Right hindlimb (tissue), 1 donor: ENCODE measurements around the gene TOGARAM2.

Source experiments
- DNase-seq: peaks from one replicate; pipeline ENCODE4 v3.0.0-alpha.2; 2018

Gene TOGARAM2

DNA sequence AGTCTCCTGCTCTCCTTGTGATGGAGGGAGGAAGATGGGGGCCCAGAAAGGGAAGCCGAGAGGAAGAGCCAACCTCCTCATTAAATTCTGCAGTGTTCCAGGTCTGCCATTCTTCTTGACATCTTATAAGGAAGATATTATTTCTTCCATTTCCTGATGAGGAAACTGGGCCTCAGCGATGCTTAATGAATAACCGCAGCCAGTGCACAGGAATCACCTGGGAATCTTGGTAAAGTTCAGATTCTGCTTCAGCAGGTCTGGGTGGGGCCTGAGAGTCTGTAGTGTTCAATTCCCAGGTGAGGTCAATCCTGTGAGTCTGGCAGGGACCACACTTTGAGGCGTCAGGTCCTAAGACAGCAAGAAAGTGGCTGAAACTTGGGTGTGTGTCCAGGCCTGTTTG, 75.9 kb downstream of the TOGARAM2 start:
- DNase-seq, result no peak

DNA sequence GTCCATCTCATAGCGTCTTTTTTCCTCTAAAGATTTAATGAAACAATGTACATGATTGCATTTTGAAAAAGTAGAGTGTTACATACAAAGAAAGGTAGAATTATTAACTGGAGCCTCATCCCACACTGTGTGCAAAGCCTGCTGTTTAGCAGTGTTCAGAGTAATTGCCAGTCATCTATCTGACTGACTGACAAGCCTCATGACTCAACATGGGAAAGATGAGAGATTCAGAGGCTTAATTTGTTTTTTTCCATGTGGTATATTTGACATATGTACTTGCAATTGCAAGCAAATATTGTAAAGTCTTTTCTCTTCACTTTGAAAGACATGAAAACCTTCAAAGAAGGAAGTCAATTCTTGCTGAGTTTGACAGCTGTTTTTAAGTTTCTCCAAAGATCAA, 78.5 kb downstream of the TOGARAM2 start:
- DNase-seq, result no peak

DNA sequence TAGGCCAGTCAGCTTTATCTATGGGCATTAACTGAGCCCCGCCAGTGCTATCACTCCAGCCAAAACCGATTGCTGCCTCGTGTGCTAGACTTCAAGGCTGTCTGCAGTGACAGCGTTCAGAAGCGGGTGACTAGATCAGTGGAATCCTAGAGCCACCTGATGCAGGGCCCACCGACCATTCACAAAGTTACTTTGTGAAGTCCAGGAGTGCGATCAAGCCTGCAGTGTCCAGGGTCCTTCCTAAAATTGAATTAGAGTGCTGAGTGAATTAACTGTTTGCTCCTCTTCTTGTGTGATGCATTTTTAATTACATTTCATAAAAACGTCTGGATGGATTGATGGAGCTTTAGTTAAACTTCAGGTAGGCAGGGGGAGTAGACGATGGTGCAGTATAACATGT, 79.3 kb downstream of the TOGARAM2 start:
- DNase-seq, result no peak

DNA sequence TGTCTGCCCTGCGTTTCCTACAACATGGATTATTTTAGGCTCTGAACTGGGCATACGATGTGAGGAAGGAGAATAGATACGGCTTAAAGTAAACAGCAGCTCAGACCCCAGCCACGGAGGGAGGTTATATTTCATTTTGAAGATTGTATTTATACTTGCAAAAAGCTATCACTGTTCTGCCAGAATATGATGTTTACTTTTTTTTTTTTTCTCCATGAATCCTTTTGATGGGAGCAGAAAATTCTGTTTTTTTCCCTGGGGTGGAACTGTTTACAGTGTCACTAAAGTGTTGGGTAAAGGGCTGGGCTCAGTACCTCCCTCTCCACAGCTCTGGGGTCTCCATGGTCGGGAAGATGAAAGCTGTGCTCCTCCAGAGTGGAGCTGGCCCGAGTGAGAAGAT, 80.1 kb downstream of the TOGARAM2 start:
- DNase-seq, result no peak

DNA sequence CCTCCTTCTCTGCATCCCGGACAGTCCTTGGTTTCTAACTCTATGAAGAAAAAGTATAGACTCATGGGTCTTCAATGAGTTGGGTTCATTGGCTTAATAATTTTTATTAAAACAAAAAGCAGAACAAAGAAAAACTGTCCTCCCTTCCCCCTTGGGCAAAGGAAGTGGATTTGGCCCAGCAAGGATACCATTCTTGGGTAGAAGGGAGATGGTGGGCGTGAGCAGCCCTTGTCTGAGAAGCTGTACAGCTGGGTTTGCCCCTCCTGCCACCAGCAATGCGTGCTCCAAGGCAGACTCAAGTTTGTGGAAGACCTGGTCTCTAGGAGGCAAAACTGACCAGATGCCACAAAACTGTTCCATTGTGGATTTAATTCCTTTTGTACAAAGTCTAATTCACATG, 80.5 kb downstream of the TOGARAM2 start:
- DNase-seq, result no peak

DNA sequence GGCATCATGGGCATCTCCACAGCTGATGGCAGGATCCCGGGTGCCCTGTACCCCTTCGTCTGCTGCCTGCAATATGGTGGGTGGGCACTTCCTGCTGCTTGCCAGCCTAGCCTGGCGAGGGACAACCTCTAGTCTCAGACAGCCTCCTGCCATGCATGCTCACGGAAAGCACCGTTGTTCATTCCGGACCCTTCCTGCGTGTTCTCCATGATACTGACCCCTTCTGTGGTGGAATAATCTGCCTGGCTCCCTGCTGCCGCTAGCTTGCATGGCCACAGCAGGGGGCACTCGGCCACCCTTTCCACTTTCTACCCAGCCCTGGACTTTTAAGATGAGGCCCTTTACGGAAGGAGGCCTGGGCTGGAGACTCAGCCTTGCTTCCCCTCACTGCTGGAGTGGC, 81.3 kb downstream of the TOGARAM2 start:
- no peak for DNase-seq

DNA sequence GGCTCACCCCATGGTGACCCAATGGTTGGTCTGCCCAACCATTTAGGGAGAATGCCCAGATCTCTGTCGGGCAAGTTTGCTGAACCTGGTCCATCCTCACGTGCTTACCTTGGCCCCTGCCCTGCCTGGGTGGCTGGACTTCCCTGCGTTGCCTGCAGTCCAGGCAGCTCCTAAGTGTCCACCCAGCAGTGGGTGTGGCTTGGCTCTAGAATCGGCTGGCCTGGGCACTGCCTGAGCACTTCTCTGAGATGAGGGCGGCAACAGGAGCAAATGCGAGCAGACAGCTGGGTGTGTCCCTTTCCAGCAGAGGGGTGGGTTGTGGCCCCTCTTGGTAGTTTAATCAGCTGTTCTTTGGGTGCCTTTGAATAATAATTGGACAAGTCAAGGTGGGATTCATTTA, 82.0 kb downstream of the TOGARAM2 start:
- no peak for DNase-seq

DNA sequence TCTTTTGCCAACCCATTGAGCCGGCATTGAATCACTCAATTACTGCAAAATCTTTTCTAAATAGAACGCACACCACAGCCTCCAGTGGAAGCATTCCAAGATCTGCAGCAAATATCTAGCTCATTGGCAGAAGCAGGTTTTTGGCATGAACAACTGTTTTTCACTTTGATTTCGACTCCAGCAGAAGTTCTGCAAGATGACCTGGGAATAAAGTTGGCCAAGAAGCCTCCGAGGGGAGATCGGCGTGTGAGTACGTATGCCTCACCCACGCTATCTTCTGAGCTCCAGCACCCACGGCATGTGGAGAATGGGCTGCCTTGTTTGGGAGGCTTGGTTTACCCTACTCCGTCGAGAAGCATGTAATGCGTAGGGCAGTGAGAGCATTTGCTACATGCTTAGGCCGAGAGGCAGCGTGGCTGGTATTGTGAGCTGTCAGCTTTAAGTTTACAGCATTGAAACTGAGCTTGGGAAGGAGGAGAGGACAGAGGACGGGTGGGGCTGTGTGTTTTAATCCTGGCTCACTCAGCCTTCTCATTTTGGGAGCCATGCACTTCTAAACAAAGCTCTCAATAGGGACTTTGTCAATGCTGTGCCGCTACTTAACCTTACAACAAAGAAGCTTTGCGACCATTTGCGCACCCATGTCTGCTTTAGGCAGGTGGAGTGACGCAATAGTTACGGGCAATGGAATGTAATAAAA, 82.7 kb downstream of the TOGARAM2 start:
- peak; percentile 75 for DNase-seq

DNA sequence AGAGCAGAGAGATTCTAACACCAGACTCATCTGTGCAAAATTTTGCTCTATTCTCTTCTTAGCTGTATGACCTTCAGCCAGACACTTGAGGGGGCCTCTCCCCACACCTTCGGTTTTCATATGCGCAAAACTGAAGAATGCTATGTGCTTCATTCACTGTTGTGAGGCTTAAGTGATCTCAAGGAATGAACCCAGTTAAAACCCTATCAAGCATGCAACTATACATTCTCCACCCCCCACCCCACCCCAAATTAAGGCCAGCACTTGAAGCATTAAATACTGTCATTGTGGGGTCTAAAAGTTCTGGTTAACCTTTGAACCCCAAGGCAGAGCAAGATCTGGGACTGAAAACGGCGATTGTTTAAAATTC, 83.2 kb downstream of the TOGARAM2 start:
- DNase-seq, result no peak

DNA sequence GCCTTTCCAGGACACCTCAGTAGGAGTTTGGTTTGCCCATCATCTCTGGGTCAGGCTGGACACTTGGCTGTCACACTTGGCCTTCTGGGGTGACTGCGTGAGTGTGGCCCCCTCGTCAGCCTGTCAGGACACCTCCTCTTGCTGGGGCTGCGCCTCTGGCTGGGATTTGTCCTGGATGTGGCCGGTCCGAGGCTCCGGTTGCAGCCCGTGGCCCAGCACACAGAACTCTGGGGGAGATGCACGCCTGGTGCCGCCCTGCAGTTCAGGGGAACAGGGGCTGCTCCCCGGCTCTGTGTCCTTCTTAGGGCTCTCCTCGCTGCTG, 83.6 kb downstream of the TOGARAM2 start:
- DNase-seq, result no peak

DNA sequence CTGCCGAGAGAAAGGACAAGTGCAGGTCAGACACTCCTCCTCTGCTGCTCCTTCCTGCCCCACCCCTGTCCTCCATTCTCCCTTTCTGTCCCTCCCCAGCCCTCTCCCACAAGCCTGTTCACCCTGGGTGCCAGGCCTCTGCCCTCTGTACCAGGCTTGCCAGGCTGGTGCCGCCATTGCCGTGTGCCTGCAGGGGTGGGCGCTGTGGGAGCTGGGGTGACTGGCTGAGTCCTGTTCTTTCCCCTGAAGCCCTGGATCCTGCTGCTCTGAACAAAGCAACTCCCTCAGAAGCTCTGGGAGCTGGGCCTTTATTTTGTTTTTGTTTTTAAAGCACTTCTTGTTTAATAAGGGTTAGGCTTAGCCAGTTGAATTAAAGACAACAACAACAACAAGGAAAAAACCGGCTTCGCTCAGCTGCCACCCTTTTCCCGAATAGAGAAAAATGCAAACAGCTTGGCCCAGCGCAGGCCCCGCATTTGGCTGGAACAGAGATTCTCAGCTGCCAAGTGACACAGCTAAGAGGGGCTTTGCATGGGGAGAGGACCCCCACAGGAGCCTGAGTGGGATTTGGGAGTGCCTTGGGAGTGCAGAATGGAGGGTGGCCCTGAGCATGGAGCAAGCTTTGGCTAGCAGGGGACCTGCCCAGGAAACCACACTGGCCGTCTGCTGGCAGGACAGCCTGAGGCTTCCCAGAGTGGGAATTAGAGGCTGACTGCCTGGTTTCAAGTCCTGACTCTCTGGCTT, 84.1 kb downstream of the TOGARAM2 start:
- DNase-seq, result no peak

DNA sequence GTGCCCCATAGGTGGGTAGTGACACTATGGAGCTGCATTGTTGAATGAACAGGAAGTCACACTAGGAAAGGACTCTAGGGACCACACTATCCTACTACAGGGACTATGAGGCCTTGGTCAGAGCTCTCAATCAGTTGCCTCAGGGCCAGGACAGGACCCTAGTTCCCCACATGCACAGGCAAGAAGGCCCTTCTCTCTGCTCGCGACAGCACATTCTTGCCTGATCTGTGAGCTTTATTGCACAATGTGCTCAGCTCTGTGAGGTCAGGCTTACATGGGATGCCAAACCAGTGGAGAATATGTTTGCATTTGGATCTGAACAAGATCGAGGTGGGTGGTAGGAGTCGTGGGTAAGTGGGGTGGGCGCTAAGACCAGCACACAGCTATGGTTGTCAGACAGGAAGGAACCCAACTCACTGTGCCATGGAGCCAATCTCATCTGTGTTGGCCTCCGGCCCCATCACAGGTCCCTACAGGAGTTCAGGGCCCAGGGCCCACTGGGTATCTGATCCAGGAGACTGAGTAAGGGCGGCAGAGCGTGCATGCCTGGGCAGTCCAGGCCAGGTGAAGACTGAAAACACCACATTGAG, 85.3 kb downstream of the TOGARAM2 start:
- DNase-seq, result no peak

DNA sequence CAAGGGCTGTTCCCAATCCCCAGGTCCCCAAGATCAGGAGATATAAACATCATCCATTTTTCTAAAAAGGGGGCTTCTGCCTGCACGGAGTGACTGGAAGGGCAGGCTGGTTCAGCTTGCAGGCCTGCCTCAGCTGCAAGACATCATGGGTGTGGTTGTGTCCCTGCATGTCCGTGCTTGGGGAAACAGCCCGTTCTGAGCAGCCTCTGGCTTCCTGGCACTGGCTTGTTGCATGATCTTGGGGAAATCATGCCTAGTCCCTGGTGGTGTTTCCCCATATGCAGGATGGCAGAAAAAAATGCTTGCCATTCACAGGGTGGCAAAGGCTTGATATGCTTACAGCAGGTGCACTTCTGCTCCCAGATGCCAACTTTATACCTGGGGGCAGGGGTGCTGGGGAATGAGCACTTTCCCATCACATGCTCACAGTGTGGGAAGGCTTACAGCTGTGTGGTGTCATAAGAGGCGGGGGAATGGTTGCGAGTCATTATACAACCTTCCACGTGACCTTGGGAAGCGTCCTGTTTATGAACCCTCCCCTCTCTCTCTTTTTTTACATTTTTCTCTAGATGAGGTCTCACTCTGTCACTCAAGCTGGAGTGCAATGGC, 86.0 kb downstream of the TOGARAM2 start:
- DNase-seq, result no peak

DNA sequence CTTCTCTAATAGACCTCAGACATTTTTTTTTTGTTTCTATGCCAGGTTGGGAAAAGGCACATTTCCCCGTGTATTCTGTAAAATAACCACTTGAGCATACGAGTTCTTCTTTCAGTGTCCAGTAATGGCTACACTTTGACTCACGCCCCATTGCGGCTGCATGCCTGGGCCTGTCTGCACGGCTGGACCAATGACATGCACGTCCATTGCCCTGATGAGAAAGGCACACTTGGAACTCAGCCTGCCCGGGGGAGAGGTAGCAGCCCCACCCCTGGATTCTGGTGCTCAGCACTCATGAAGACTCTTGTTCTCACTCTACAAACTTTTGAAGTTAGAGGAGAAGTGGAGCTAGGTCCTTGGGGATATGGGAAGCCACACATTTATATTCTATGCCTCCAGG, 87.4 kb downstream of the TOGARAM2 start:
- DNase-seq, result no peak

DNA sequence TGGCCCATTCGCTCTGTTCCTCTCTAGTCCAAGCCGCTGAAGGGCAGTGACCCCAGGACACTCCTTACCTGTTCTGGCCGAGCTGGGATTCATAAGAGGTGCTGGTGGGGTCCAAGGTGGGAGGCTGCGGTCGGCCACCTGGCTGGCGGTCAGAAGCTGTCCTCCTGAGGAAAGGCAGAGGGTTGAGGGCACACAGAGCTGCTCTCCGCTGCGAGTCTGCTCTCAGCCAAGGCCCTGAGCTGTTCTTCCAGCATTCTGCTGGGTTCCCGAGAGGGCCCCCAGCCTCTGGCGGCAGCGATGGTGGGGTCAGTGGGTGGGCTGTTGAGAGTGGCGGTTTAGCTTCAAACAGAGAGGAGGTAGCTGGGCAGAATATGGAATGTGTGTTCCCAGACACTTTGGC, 89.4 kb downstream of the TOGARAM2 start:
- DNase-seq, result no peak

DNA sequence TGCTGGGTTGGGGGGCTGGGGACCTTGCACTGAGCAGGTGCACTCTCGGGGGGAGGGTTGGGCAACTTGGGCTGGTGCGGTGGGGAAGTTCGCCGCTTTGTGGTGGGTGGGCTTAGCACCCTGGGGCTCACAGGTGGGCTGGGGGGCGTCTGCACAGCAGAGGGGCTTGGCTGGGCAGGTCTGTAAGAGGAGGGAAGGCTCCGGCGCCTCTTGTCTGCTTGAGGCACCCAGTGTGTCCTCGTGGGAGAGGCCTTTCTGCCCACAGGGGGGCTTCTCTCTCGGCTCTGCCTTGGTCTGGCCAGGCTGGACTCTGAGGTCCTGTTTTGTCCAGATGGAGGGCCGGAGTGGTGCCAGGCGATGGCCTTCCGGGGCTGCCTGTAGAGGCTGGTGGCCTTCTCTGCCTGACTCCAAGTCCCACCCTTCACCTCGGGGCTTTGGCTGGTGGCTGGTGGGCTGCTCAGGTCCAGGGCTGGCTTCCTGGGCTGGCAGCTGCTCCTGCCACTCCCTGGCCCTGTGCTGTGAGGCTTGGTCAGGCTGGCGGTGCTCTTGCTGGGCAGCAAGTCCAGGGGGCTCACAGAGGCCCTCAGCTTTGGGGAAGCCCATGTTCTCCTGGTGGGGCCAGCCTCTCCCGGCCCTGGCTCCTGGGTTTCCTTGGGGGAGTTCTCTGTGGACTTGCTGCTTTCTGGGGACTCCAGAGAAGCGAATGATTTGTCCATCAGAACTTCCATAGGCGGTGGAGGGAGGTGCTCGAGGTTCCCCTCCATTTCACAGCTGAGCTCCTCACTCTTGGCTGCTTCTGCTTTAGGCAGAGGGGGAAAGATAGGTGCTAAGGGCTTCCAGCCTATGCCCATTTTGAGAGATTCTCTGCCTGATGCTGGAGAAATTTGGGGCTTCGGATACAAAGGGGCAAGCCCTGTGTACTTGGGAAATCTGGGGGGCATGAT, 90.2 kb downstream of the TOGARAM2 start:
- DNase-seq, result no peak

DNA sequence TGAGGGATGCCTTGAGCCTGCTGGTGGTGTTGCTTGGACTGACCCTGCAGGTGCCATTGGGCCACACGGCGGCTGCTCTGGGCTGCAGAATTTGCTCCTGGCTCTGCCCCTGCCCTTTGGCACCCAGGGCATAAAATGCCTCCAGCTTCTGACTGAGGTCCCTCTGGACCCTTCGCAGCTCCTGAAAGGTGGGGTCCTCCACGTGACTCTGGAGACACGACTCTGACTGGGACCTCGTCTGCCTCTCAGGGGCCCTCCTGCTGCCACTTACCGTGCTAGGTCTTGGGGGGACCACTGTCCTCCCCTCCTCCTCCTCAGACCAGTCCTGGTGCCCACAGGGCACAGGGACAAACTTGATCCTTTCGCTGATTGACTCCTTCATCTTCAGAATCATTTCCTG, 91.2 kb downstream of the TOGARAM2 start:
- DNase-seq, result no peak

DNA sequence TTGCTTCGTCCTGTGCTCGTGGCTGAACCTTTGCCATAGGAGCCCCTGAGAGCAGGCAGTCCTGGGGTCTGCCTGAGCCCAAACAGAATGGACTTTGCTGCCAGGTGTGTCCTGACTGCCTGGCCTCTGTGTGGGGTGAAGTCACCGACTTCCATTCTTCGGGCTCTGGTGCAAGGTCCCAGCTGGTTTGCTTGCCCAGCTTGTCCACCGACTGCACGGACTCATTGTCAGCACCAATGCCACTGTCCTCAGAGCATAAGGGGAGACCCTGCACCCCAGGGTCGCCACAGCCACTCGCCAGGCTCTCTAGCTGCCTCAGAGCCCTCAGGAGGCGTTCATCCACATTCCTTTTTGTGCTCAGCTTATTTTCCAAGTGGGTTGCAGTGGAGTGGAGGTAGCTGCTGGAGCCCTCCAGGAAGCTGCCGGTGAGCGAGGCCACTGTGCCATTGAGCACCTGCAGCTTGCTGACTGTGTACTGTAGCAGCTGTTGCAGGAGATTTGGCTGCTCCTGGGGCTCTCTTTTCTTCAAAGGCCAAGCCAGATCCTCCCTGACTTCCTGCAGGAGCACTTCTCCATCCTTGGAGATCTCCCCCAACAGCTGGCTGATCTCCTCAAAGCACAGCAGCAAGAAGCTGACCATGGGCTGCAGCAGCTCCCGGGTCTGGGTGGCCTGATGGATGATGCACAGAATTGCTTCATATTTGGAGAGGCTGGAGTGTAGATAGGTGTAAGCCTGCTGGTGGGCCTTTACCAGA, 92.0 kb downstream of the TOGARAM2 start:
- no peak for DNase-seq

DNA sequence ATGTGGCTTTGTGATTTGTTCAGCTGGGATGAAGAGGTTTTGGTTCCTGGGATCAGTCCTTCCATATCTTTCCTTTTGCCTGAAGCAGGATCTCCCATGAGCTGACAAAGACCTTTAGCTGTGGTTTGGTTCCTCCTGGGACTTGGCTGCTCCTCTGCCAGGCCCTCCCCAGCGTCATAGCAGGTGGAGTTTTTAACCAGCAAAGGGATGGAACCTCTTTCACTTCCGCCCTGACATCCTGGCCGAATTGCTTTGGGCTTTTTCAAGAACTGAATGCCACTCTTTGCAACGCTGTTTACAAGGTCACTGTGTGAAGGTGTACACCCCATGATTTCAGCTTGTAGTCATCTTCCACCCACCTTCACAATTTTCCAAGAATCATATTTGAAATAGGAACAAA, 92.8 kb downstream of the TOGARAM2 start:
- no peak for DNase-seq

DNA sequence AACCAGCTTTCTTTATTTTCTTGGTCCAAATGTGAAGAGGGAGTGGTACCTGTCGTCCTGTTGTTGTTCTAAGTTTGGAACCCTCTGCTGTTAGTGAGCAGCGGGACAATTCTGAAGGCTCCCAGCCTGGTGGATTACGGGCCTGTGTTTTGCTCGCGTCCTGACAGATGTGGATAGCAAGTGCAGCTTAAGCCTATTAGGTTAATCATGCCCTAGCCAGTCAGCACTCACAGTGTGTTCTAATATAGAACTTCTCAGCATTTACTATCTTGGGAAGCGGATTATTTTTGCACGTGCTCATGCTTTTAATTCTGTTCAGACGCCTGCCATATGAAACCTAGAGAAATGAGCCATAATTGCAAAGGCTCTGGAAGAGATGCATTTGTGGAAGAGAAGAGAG, 93.3 kb downstream of the TOGARAM2 start, which contains the start of gene PCARE:
Gene PCARE, minus strand, starts transcription at position 113 of the 400 bp plus-strand sequence. CDS start 262 bp downstream, outside the sequence.
- no peak for DNase-seq

DNA sequence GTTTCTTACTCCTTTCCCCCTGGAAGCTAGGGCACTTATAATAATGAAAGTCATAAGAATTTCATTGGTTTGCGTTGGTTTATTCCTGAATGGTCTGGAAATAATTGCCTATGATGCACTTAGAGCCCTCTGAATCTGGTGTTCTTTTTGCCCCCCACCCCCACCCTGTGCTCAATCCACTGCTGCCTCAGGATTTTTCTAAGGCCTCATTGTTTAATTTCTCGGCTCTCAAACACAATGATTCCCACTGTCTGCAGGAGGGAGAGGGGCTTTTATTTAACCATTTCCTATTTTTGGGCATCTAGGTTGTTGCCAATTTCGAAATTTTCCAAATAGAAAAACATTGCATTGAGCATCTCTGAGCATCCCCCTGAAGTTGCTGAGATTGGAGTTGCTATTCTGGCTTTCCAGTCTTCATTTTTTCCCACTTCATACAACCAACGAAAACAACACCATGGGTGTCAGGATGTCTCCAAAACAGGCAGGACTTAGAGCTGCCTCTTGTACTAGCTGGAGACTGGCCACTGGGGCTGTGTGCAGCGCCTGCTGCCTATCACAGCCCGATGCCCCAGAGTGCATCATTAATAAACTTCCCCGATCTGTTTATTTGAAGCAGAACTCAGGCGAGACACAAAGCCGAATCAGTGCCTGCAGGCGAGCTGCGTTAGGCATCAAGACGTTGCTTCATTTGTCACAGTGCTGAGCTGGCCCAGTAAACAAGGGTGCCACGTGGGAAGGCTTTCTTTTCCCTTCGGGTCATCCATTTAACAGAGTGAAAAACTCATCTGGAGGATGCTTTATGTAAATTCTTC, 95.0 kb downstream of the TOGARAM2 start:
- no peak for DNase-seq
